GM13977 (cell line): Measurements from ENCODE around the gene TSPAN1.

Experiments used
- DNase-seq: peaks from one replicate; pipeline ENCODE4 v3.0.0; 2012; ENCODE audit warnings: low spot score
- CTCF ChIP-seq: IDR thresholded peaks from 2 replicates; pipeline ENCODE4 v1.5.1; 2012; ENCODE audit warnings: mild to moderate bottlenecking, control low read depth; ENCODE audit not compliant: insufficient read depth; ENCODE audit errors: extremely low read depth, missing control alignments
- in situ Hi-C: fragments of 300-500 bp; cut with MboI; formaldehyde crosslinking; loops from one replicate; pipeline ENCODE4 v1.12.0; 2022; ENCODE audit warnings: low sequenced_read_pairs, low pct_unique_long_range_greater_than_20kb, mixed read lengths, inconsistent platforms; ENCODE audit not compliant: unreplicated experiment

Gene TSPAN1

GRCh38 chr1:46197964-46198811, 23.3 kb downstream of the TSPAN1 start, which contains the start of gene POMGNT1:
TSS of gene POMGNT1 (minus strand) at chr1:46198434. CDS start at chr1:46197821, 613 bp downstream.
- TF ChIP-seq CTCF, result no peak
- DNase-seq, result peak; percentile 97
- in situ Hi-C loops, result no loop called here

DNA sequence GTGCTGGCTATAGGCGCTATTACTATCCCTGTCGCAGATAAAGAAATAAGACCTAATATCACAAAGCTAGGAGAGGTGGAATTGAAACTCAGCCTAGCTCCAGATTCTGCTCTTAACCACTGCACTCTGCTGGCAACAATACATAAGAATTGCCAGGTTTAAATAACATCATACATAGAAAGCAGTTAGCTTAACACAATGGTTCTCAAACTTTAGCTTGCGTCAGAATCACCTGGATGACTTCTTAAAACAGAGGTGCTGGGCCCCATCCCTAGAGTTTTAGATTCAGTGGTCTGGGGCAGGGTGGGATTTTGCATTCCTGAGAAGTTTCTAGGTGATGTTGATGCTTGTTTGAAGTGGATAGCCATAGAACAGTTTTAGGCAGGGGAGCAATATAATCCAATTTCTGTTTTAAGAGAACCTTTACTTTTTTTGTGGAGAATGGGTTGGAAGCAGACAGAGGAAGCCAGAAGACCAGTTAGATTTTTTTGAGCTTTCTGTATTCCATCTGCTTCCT, 24.4 kb downstream of the TSPAN1 start:
- DNase-seq, result no peak
- in situ Hi-C loops, result no loop called here
- no peak for TF ChIP-seq CTCF

DNA sequence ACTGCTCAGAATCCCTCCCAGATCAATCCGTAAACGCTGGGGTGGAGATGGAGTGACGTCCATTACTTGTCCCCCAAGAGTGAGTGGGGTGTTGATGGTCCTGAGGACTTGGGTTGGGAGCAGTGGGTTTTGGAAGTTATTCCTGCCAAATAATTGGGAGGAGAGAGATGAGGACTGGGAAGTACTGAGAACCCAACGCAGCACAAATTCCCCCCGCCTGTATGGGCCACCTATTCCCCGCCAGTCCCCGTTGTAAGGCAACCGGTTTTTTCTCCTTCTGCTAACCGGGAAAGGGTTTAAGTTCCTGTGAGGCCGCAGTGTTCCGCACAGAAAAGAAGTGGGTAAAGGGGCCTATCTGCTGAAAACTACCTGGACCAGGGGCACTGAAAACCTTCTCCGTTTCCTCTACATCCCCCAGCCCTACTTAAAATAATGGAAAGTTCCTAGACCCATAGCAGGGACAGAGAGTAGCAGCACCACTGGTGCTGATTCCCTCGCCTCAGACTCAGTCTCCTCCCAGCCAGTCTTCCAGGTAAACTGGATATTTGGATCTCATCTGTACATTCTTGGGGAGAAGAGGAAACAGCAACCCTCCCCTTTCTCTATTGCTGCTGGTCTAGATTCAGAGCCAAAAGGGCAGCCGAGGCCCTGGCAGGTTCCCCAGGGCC, 29.0 kb downstream of the TSPAN1 start:
- no peak for DNase-seq
- in situ Hi-C loops, result no loop called here

DNA sequence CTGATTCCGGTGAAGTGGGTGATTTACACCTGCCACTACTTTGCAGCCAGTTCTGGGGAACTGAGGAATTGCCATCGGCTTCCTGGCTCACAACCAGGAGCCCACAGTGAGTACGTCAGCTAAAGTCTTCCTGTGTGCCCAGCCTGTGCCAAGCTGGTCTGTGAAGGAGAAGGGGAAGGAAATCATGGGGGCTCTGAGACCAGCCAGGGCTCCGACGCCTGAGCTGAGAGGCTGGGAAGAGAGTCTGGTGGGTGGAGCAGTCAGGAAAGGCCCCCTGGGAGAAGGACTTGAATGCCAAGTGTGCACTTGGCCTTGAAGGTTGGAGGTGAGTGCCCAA, 29.5 kb downstream of the TSPAN1 start:
- TF ChIP-seq CTCF, result no peak
- in situ Hi-C loops, result no loop called here
- DNase-seq, result no peak

More for the DNA sequence above, 29.0 kb downstream of the TSPAN1 start:
- no peak for TF ChIP-seq CTCF

- in situ Hi-C loops, result no loop called here
- no peak for TF ChIP-seq CTCF
- DNase-seq, result no peak
These were observed 30.3 kb downstream of the TSPAN1 start for GRCh38 chr1:46205141-46205540.

DNA sequence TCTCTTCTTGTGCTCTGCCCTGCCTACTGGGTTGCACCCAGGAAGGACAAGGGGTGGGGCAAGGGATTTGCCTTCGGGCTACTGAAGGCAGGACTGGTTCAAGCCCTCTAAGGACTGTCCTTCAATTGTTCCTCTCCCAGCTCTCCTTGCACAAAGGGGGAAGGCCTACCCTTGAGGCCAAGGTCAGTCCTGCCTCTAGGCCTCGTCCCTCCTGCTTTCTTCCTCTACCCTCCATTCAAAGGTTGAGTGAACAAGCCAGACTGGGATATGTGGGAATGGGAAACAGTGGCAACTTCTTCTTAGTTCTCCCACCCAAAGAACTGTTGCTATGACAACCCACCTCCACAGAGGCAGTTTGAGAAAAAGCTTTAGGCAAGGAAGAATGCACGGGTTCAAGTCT, 30.9 kb downstream of the TSPAN1 start:
- in situ Hi-C loops, result no loop called here
- TF ChIP-seq CTCF, result no peak
- DNase-seq, result no peak
